CD4-positive, alpha-beta memory T cell (primary cell): ENCODE data around the gene ZNF473. TPM values are rescaled to one million over a fixed set of nuclear protein-coding genes. Genes with fewer than 3 reads are reported as not detected.

Experiments used
- polyA plus RNA-seq, 2 donors: library from polyadenylated mRNA; unstranded; fragments of 300-500 nt; fragmentation: Illumina TruSeq; gene quantifications; one replicate each; pipeline ENCODE4 v1.2.3, GENCODE V29; 2021
- total RNA-seq, 2 experiments: library from RNA; stranded (reverse); gene quantifications; one replicate each; pipeline ENCODE4 v1.2.3, GENCODE V29; 2021

ZNF473 gene
- total and polyA plus RNA-seq, 4 experiments from 2014 or later, result 2.0 to 9.0 (median 6.9) TPM

Other genes with a start within 250 kb of the ZNF473 start
- 10 to 100 TPM; 22.4 to 24.1 TPM for gene FUZ, start 212.7 kb upstream of the ZNF473 start, total RNA-seq
- gene FUZ, start 212.7 kb upstream of the ZNF473 start, polyA plus RNA-seq, result 1 to 10 TPM; 4.9 to 7.4 TPM
- gene MED25, start 207.7 kb upstream of the ZNF473 start, total RNA-seq, result 10 to 100 TPM; 41.8 to 48.8 TPM
- gene MED25, start 207.7 kb upstream of the ZNF473 start, polyA plus RNA-seq, result 10 to 100 TPM; 10.7 to 22.9 TPM
- gene PTOV1, start 174.8 kb upstream of the ZNF473 start, total RNA-seq, result 100 to 1,000 TPM; 150 to 156 TPM
- gene PTOV1, start 174.8 kb upstream of the ZNF473 start, polyA plus RNA-seq, result 10 to 100 TPM; 40.7 to 57.9 TPM
- gene PNKP, start 158.4 kb upstream of the ZNF473 start, total RNA-seq, result 100 to 1,000 TPM; 171 to 192 TPM
- 10 to 100 TPM; 28.9 to 33.9 TPM for gene PNKP, start 158.4 kb upstream of the ZNF473 start, polyA plus RNA-seq
- 10 to 100 TPM; 19.7 to 20.2 TPM for gene AKT1S1, start 148.7 kb upstream of the ZNF473 start, total RNA-seq
- 1 to 10 TPM; 2.5 to 4.8 TPM for gene AKT1S1, start 148.7 kb upstream of the ZNF473 start, polyA plus RNA-seq
- 100 to 1,000 TPM; 101 TPM for gene TBC1D17, start 148.3 kb upstream of the ZNF473 start, total RNA-seq
- 10 to 100 TPM in 1 of 2 donors, 1 to 10 TPM in 1; 6.0 to 14.9 TPM for gene TBC1D17, start 148.3 kb upstream of the ZNF473 start, polyA plus RNA-seq
- 1 to 10 TPM; 2.6 to 3.4 TPM for gene IL4I1, start 129.1 kb upstream of the ZNF473 start, total RNA-seq
- gene IL4I1, start 129.1 kb upstream of the ZNF473 start, polyA plus RNA-seq, result 10 to 100 TPM in 1 of 2 donors, 1 to 10 TPM in 1; 9.4 to 10.4 TPM
- 1 to 10 TPM; 7.9 to 8.3 TPM for gene ATF5, start 96.8 kb upstream of the ZNF473 start, total RNA-seq
- gene ATF5, start 96.8 kb upstream of the ZNF473 start, polyA plus RNA-seq, result 1 to 10 TPM; 1.8 to 2.3 TPM
- gene NUP62, start 96.5 kb upstream of the ZNF473 start, total RNA-seq, result 10 to 100 TPM; 65.2 to 68.2 TPM
- 10 to 100 TPM; 43.3 to 71.0 TPM for gene NUP62, start 96.5 kb upstream of the ZNF473 start, polyA plus RNA-seq
- not detected for gene SIGLEC11, start 64.8 kb upstream of the ZNF473 start, total RNA-seq
- not detected for gene SIGLEC11, start 64.8 kb upstream of the ZNF473 start, polyA plus RNA-seq
- 100 to 1,000 TPM; 109 to 114 TPM for gene VRK3, start 633 bp upstream of the ZNF473 start, total RNA-seq
- 100 to 1,000 TPM in 1 of 2 donors, 10 to 100 TPM in 1; 85.8 to 106 TPM for gene VRK3, start 633 bp upstream of the ZNF473 start, polyA plus RNA-seq
- not detected for gene IZUMO2, start 137.3 kb downstream of the ZNF473 start, total RNA-seq
- not detected for gene IZUMO2, start 137.3 kb downstream of the ZNF473 start, polyA plus RNA-seq
- gene MYH14, start 177.6 kb downstream of the ZNF473 start, total RNA-seq, result not detected
- not detected for gene MYH14, start 177.6 kb downstream of the ZNF473 start, polyA plus RNA-seq